HTERT RPE-1 (cell line): ENCODE measurements around the gene HTT.
"Not testable (repeated sequence)": the region's sequence is repeated elsewhere in the genome, so short reads cannot be mapped to it uniquely, and the experiment has no call there.

Experiments
- in situ Hi-C: fragments of 300-500 bp; cut with MboI; formaldehyde crosslinking; loops from 4 replicates; pipeline ENCODE4 v1.14.3; 2020; ENCODE audit warnings: low sequenced_read_pairs

The HTT gene

DNA sequence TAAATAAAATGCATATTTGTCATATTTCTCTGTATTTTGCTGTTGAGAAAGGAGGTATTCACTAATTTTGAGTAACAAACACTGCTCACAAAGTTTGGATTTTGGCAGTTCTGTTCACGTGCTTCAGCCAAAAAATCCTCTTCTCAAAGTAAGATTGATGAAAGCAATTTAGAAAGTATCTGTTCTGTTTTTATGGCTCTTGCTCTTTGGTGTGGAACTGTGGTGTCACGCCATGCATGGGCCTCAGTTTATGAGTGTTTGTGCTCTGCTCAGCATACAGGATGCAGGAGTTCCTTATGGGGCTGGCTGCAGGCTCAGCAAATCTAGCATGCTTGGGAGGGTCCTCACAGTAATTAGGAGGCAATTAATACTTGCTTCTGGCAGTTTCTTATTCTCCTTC is 3.3 kb downstream of the HTT start:
- in situ Hi-C loops = no loop called here

GRCh38 chr4:3079694-3080123 is 5.2 kb downstream of the HTT start:
- in situ Hi-C loops = no loop called here

DNA sequence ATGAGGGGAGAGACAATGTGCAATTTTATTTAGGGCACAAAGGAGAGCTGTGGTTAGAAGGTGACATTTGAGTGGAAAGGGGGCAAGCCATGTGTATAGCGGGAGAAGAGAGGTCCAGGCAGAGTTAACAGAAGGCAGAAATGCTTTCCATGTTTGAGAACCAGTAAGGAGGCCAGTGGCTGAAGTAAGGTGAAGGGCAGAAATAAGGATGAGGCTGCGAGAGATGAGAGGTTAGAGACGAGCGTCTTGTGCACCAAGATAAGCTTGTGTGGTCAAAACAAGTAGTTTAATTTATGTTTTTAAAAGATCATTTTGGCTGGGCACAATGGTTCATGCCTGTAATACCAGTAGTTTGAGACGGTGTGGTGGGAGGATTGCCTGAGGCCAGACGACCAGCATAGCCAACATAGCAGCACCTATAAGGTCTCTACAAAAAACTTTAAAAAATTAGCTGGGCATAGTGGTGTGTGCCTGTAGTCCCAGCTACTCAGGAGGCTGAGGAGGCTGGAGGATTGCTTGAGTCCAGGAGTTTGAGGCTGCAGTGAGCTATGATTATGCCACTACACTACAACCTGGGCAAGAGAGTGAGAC is 8.5 kb downstream of the HTT start:
- in situ Hi-C loops = no loop called here

DNA sequence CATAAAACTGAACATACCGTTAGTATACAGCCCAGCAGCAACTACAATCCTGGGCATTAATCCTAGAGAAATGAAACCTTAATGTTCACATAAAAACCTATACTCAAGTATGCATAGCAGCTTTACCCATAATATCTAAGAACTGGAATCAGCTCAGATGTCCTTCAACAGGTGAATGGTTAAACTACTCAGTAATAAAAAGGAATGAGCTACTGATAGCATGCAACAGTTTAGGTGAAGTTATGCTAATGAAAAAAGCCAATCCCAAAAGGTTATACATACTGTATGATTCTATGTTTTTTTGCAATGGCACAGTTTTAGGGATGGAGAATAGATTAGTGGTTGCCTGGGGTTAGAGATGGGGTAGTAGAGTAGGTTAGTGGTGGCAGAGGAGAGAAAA is 9.3 kb downstream of the HTT start:
- in situ Hi-C loops = no loop called here

DNA sequence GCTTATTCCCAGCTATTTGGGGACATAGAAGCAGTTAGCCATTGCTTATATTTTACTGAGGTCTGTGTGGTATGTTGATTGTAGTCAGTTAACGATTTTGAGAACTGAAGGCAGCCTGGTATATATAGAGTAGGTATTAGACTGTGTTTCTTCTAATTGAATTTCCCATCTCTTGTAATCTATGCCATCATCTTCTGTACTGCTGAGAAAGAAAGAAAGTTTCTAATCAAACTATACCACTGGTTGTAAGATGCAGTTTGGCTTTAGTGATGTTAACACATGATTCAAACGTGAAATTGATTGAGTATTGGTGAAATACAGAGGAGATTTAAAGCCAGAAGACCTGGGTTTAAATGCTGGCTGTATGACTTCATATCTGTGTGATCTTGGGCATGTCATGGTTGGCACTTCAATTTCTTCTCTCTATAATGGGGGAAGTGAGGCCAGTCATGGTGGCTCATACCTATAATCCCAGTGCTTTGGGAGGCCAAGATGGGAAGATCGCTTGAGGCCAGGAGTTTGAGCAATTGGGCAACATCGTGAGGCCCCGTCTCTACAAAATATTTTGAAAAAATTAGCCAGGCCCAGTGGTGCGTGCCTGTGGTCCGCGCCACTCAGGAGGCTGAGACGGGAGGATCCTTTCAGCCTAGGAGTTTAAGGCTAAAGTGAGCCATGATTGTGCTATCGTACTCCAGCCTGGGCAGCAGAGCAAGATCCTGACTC is 11.6 kb downstream of the HTT start:
- in situ Hi-C loops = no loop called here

- in situ Hi-C loops = no loop called here
Observed at GRCh38 chr4:3087115-3087797, 12.8 kb downstream of the HTT start.

GRCh38 chr4:3091464-3091863 is 17.0 kb downstream of the HTT start:
- in situ Hi-C loops = no loop called here

GRCh38 chr4:3094701-3095100 is 20.2 kb downstream of the HTT start:
- in situ Hi-C loops = not testable (repeated sequence)

GRCh38 chr4:3096202-3096601 is 21.7 kb downstream of the HTT start:
- in situ Hi-C loops = no loop called here

- in situ Hi-C loops = no loop called here
Observed at GRCh38 chr4:3098346-3098745, 23.9 kb downstream of the HTT start.

- in situ Hi-C loops = no loop called here
Observed at GRCh38 chr4:3106339-3107186, 32.1 kb downstream of the HTT start.

DNA sequence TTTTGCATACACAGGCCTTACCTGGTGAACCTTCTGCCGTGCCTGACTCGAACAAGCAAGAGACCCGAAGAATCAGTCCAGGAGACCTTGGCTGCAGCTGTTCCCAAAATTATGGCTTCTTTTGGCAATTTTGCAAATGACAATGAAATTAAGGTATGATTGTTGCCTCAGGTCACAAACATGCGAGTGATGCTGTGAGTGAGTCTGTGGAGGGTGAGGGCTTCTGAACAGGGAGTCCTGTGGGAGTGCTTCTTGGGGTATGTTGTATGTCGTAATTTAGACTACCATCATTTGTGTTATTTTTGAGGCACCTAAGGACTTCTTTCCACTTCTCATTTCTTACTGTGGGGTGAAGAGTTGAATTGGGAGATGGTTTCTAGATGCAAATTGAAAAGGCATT is 32.8 kb downstream of the HTT start:
- in situ Hi-C loops = no loop called here

DNA sequence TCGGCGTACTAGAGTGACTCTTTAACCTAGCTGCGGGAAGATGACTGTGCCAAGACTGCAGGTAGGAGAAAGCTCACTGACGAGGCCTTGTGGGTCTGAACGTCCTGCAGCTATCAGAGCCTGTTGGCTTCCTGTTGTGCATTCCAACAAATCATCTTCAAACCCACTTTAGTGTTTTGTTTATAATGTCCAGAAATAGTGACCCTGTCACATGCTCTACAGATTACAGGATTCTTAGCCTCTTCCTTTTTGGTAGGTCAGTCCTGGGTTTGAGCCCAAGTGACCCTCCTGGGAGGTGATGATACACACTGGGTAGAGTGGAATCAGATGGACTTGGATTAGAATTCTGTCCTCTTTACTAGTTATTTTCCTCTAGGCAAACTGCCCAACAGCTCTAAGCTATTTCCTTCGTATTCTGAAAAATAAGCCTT is 33.2 kb downstream of the HTT start:
- in situ Hi-C loops = no loop called here

DNA sequence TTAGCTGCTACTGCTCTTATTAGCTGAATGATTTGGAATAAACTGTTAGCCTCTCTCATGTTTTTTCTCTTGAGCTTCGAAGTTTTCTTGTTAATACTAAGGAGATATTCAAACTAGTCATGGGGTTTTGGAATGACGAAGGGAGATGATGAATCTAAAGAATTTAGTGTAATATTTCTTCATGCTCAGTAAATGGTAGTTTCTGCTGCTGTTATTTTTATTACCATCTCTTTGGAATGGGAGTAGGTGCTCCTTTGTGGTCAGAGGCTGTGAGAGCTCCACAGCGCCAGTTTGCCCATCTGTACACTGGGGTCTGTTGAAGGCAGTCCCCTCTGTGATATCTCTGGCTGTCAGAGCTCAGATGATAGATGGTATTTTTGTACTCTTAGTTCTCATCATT is 33.7 kb downstream of the HTT start:
- in situ Hi-C loops = no loop called here

DNA sequence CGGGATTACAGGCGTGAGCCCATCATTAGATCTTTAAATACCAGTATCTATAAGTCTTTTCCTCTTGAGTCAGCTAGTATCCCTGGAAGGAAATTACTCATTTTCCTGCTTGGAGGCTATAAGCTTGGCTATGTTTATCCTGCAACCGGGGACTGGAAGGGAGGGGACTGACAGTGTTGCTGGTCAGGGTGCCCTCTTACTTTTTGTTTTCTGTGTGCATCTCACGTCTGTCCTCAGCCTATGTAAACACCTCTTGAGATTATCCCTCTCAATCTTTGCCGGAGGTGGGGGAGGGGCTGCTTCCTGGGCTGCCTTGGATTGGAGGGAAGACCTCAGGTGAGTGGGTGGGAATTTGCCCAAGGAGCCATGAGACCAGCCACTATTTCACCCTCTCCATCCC is 37.0 kb downstream of the HTT start:
- in situ Hi-C loops = no loop called here

DNA sequence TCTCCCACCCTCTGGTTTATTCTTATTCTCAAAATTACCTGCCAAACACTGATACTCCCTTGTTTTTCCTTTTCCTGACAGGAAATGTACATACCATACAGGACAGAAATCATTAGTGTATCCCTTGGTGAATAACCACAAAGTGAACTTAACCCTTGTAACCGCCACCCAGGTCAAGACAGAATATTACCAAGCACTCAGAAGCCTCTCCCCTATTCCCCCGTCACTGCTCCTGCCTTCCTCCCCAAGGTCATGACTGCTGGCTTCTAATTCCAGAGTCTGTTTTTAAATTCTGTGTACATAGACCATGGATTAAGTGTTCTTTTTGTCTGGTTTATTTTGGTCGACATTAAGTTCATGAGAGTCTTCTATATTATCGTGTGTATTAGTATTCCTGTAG is 37.7 kb downstream of the HTT start:
- in situ Hi-C loops = no loop called here

- in situ Hi-C loops = no loop called here
Observed at GRCh38 chr4:3112609-3113469, 38.4 kb downstream of the HTT start.

DNA sequence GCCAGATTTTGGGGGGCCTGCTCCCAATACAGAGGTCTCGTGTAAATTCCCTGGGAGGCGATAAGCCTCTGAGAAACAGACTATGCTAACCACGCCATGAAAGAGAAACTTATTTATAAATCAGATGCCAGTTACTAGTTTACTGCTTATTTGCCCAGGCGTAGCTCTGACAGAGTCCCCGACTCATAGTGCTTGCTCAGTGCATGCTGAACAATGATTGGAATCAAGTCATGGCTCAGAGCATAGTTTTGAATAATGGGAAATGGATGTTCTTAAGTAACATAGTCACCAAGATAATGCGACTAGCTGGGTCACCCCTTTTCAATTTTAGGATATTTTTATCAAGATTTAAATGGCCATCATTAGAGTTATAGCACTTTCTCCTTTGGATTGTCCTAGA is 39.9 kb downstream of the HTT start:
- in situ Hi-C loops = no loop called here

DNA sequence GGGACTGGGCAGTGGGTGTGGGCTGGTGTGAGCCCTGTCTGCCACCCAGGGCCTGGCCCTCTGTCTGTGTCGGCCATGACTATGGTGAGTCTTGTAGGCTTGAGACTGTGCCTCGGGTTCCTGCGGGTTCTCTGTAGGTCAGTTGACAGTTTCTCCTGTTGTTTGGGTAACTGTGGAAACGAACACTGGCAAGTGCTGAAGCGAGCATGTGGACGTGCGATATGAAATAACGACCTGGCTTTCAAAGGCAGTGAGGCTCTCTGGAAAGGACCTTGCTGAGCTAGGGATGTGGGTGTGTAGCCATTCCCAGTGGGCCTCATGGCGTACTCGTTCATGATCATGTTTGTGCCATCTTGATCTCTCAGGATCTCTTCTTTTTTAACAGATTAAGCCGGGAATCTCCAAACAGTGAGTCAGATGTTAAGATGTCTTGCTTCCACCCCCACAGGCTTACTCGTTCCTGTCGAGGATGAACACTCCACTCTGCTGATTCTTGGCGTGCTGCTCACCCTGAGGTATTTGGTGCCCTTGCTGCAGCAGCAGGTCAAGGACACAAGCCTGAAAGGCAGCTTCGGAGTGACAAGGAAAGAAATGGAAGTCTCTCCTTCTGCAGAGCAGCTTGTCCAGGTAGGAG is 41.3 kb downstream of the HTT start:
- in situ Hi-C loops = no loop called here

DNA sequence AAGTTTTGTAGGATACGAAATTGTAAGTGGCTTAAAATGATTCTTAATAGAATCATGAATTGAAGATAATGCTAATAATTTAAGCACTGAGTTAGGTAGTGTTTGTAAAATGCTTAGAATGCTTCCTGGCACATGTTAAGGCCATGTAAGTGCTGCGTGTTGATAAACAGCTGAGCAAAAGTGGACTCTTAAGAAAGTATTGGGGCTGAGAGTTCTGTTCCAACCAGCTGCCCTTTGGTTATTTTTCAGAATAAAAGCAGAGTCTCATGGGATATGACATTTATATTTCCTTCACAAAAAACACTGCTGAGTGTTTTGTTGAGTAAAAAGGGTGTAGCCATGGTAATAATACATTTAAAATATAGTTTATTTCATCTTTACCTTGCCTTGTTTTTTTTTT is 42.5 kb downstream of the HTT start:
- in situ Hi-C loops = no loop called here
